Loucy (cell line): Measurements from ENCODE around the gene CCDC71.

ENCODE experiments used
- CTCF ChIP-seq: fragments of 200-600 bp; sonication (generic); conservative IDR thresholded peaks from 2 replicates; pipeline ENCODE4 v1.5.1; 2014; ENCODE audit warnings: mild to moderate bottlenecking, antibody characterized with exemption, low read length
- EZH2phosphoT487 ChIP-seq: fragments of 200-600 bp; IDR thresholded peaks from 2 replicates; pipeline ENCODE4 v1.6.1; 2018; ENCODE audit warnings: antibody characterized with exemption, mild to moderate bottlenecking, moderate library complexity, borderline replicate concordance

- TF ChIP-seq EZH2phosphoT487 (no peak), CTCF (no peak)
Measured at GRCh38 chr3:49172551-49173041, 6.5 kb upstream of the CCDC71 start.
